OCI-LY1 (cell line): ENCODE measurements around the gene GLA.

Experiments used
- H2AFZ ChIP-seq: fragments of 200-600 bp; sonication (generic), shearing (Covaris generic); 2 replicates; pipeline ENCODE4 v1.6.0; 2014; ENCODE audit warnings: antibody characterized with exemption, mild to moderate bottlenecking, low read length
- H3F3A ChIP-seq: fragments of 200-600 bp; sonication (generic), shearing (Covaris generic); 2 replicates; pipeline ENCODE4 v1.6.0; 2014; ENCODE audit warnings: mild to moderate bottlenecking, antibody characterized with exemption, low read length, moderate library complexity; ENCODE audit not compliant: insufficient read depth
- H3K27ac ChIP-seq: fragments of 200-600 bp; sonication (generic); 2 replicates; pipeline ENCODE4 v1.5.1; 2014; ENCODE audit warnings: low read length, mixed run types, mild to moderate bottlenecking, low read depth; ENCODE audit not compliant: poor library complexity, severe bottlenecking
- H3K27me3 ChIP-seq: fragments of 200-600 bp; sonication (generic); 2 replicates; pipeline ENCODE4 v1.6.0; 2014; ENCODE audit warnings: antibody characterized with exemption, mild to moderate bottlenecking, low read length, moderate library complexity; ENCODE audit not compliant: insufficient read depth
- H3K36me3 ChIP-seq: fragments of 200-600 bp; sonication (generic); 2 replicates; pipeline ENCODE4 v1.6.1; 2014; ENCODE audit warnings: mild to moderate bottlenecking, antibody characterized with exemption, low read length, moderate library complexity, mixed read lengths; ENCODE audit not compliant: insufficient read depth
- H3K4me1 ChIP-seq: fragments of 200-600 bp; sonication (generic); 2 replicates; pipeline ENCODE4 v1.5.1; 2014; ENCODE audit warnings: mild to moderate bottlenecking, low read length, moderate library complexity; ENCODE audit not compliant: insufficient read depth, severe bottlenecking
- H3K4me2 ChIP-seq: fragments of 200-600 bp; sonication (generic), shearing (Covaris generic); 2 replicates; pipeline ENCODE4 v1.6.1; 2014; ENCODE audit warnings: low read length
- H3K4me3 ChIP-seq: fragments of 200-600 bp; sonication (generic); 2 replicates; pipeline ENCODE4 v1.5.1; 2014; ENCODE audit warnings: low read length, low read depth, mild to moderate bottlenecking, mixed read lengths; ENCODE audit not compliant: poor library complexity, severe bottlenecking
- H3K79me2 ChIP-seq: fragments of 200-600 bp; shearing (Covaris generic); 2 replicates; pipeline ENCODE4 v1.6.1; 2016; ENCODE audit warnings: mixed run types, low read length, mixed read lengths; ENCODE audit not compliant: insufficient read depth
- H3K9ac ChIP-seq: fragments of 200-600 bp; sonication (generic), shearing (Covaris generic); 2 replicates; pipeline ENCODE4 v1.6.1; 2014; ENCODE audit warnings: mild to moderate bottlenecking, low read length, mixed read lengths
- H3K9me2 ChIP-seq: fragments of 200-600 bp; sonication (generic), shearing (Covaris generic); 2 replicates; pipeline ENCODE4 v1.6.1; 2014; ENCODE audit warnings: low read depth, mild to moderate bottlenecking, low read length, mixed read lengths
- H3K9me3 ChIP-seq: fragments of 200-600 bp; shearing (Covaris generic); 2 replicates; pipeline ENCODE4 v1.6.1; 2014; ENCODE audit warnings: low read length, mixed read lengths
- H4K20me1 ChIP-seq: fragments of 200-600 bp; sonication (generic), shearing (Covaris generic); 2 replicates; pipeline ENCODE4 v1.6.0; 2016; ENCODE audit warnings: mild to moderate bottlenecking, low read length; ENCODE audit not compliant: insufficient read depth
- CTCF ChIP-seq: fragments of 200-600 bp; sonication (generic), shearing (Covaris generic); IDR thresholded peaks from 2 replicates; pipeline ENCODE4 v1.5.1; 2017; ENCODE audit warnings: mild to moderate bottlenecking, antibody characterized with exemption, low read length, moderate library complexity, mixed read lengths
- EZH2 ChIP-seq: fragments of 200-600 bp; sonication (generic), shearing (Covaris generic); IDR thresholded peaks from 2 replicates; pipeline ENCODE4 v1.8.0; 2017; ENCODE audit warnings: borderline replicate concordance, mixed run types, mild to moderate bottlenecking, antibody characterized with exemption, low read length, moderate library complexity, mixed read lengths

The GLA gene

DNA sequence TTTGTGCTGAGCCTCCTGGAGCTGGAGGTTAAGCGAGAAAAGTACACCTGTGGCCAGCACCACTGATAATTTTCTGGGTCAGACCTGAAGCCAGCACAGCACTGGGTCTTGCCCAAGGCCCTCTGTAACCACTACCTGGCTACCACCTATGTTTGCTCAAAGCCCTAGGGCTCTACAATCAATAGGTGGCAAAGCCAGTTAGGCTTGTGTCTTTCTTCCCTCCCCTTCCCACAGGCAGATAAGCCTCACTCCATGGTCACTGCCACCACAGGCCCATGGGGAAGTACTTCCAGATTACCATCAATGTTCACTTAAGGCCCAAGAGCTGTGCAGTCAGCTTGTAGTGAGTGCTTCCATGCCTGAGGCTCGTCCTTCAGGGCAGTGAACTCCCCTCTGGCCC, 42.4 kb upstream of the GLA start:
- H3K9me3 ChIP-seq: no peaks in the 10 kb centered on the region
- no peak overlapping the region for H3K4me2 ChIP-seq
- no peaks in the 10 kb centered on the region for H3K79me2 ChIP-seq
- no peaks in the 10 kb centered on the region for H3F3A ChIP-seq
- H3K4me1 ChIP-seq: no peaks in the 10 kb centered on the region
- H3K27me3 ChIP-seq: no peaks in the 10 kb centered on the region
- no peaks in the 10 kb centered on the region for H4K20me1 ChIP-seq
- H2AFZ ChIP-seq: no peak overlapping the region
- no peak overlapping the region for H3K4me3 ChIP-seq
- H3K27ac ChIP-seq: no peak overlapping the region
- no peaks in the 10 kb centered on the region for H3K9me2 ChIP-seq
- no peaks in the 10 kb centered on the region for H3K36me3 ChIP-seq
- H3K9ac ChIP-seq: no peak overlapping the region
- TF ChIP-seq EZH2: no peak
- TF ChIP-seq CTCF: no peak

GRCh38 chrX:101449279-101449678, 41.6 kb upstream of the GLA start:
- Histone ChIP-seq H3K79me2 (no peaks in the 10 kb centered on the region), H2AFZ (no peak overlapping the region), H3K4me1 (no peaks in the 10 kb centered on the region), H4K20me1 (no peaks in the 10 kb centered on the region), H3K27me3 (no peaks in the 10 kb centered on the region), H3K9ac (no peak overlapping the region), H3K9me3 (no peaks in the 10 kb centered on the region), H3F3A (no peaks in the 10 kb centered on the region), H3K27ac (no peak overlapping the region), H3K4me3 (no peak overlapping the region), H3K4me2 (no peak overlapping the region), H3K9me2 (no peaks in the 10 kb centered on the region), H3K36me3 (no peaks in the 10 kb centered on the region)
- TF ChIP-seq CTCF (no peak), EZH2 (no peak)

- H3K9me3 ChIP-seq: no peaks in the 10 kb centered on the region
- no peaks in the 10 kb centered on the region for H3K79me2 ChIP-seq
- no peaks in the 10 kb centered on the region for H3F3A ChIP-seq
- H3K9ac ChIP-seq: no peak overlapping the region
- H3K4me1 ChIP-seq: no peaks in the 10 kb centered on the region
- TF ChIP-seq EZH2 (no peak), CTCF (no peak)
- H4K20me1 ChIP-seq: no peaks in the 10 kb centered on the region
- no peak overlapping the region for H2AFZ ChIP-seq
- H3K36me3 ChIP-seq: no peaks in the 10 kb centered on the region
- no peak overlapping the region for H3K27ac ChIP-seq
- H3K9me2 ChIP-seq: no peaks in the 10 kb centered on the region
- H3K4me2 ChIP-seq: no peak overlapping the region
- H3K4me3 ChIP-seq: no peak overlapping the region
- H3K27me3 ChIP-seq: no peaks in the 10 kb centered on the region
These were observed 34.4 kb upstream of the GLA start for GRCh38 chrX:101442085-101442484.
